GM21717 (cell line): ENCODE results near the gene UGT1A10.
"Not testable (repeated sequence)": the region's sequence is repeated elsewhere in the genome, so short reads cannot be mapped to it uniquely, and the experiment has no call there.

Experiments used
- ATAC-seq: cut with Tn5 transposase; IDR thresholded peaks from one replicate; pipeline ENCODE4 v1.9.1; 2021; ENCODE audit warnings: mild to moderate bottlenecking, moderate library complexity; ENCODE audit not compliant: unreplicated experiment

Gene UGT1A10

GRCh38 chr2:233736868-233737653 lies 100.8 kb downstream of the UGT1A10 start:
- ATAC-seq, result not testable (repeated sequence)

DNA sequence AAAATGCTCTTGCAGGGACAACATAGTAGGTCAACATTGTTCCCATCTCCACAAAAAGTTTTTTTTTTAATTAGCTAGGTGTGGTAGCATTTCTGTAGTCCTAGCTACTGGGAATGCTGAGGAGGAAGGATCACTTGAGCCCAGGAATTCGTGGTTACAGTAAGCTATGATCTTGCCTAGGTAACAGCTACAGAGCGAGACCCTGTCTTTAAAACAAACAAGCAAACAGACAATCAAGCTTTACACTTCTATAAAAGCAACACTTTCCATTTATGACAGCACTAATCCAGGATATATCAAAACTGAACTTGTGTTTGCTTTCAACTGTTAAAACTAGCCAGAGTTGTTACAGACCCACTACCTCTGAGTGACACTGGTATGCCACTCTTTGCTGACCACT lies 104.6 kb downstream of the UGT1A10 start:
- no peak for ATAC-seq

- ATAC-seq, result no peak
These were observed 107.4 kb downstream of the UGT1A10 start for GRCh38 chr2:233743464-233744259.

DNA sequence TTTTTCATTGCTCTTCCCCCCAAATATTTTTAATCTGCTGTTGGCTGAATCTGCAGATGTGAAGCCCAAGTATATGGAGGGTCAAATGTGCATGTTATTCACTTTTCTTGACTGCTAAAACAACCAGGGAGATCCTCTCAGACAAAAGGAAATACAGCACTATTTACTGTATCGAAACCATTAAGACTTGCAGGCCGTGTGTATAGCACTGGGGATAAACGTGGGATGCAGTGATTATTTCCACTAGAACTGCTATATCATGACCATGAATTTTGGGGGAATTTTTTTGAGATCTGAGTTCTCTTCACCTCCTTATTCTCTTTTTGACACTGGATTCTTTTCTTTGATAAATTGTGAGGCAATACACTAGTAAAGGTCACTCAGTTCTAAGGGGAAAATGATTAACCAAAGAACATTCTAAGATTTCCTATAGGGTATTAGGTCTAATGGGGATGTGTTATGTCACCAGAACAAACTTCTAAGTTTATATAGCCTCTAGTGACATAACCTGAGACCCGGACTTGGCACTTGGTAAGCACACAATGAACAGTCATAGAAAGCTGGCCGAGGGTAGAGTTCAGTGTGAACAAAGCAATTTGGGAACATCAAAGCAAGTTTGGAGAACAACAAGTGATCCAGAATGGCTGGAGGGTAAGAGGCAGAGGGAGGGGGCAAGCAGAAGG lies 109.0 kb downstream of the UGT1A10 start:
- no peak for ATAC-seq

DNA sequence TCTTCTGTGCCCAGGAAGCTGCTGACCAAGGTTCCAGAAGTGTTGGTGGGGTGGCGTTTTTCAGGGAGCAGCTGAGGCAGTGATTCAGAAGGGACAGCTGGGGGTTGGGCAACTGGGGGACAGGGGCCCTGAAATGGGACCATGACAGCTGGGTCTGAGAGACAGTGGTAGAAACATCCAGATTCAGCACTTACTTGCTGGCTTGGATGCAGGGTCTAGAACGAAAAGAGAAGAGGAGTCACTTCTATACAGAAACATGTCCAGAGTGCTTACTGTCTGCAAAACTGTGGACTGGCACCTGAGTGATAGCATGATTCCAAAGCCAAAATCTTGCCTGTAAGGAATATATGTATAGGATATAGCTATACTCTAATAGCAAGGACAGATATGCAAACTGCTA lies 109.6 kb downstream of the UGT1A10 start:
- not testable (repeated sequence) for ATAC-seq

GRCh38 chr2:233746475-233747282 lies 110.4 kb downstream of the UGT1A10 start:
- ATAC-seq, result no peak

DNA sequence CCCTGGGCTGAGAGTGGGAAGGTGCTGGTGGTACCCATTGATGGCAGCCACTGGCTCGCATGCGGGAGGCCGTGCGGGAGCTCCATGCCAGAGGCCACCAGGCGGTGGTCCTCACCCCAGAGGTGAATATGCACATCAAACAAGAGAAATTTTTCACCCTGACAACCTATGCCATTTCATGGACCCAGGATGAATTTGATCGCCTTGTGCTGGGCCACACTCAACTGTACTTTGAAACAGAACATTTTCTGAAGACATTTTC lies 111.0 kb downstream of the UGT1A10 start:
- ATAC-seq, result no peak

DNA sequence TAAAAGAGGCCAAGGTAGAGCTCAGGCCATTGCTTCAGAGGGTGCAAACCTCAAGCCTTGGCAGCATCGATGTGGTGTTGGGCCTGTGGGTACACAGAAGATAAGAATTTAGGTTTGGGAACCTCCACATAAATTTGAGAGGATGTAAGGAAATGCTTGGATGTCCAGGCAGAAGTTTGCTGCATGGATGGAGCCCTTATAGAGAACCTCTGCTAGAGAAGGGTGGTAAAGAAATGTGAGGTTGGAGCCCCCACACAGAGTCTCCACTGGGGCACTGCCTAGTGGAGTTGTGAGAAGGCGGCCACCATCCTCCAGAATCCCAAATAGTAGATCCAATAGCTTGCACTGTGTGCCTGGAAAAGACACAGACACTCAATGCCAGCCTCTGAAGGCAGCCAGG lies 114.4 kb downstream of the UGT1A10 start:
- not testable (repeated sequence) for ATAC-seq

GRCh38 chr2:233751212-233752009 lies 115.2 kb downstream of the UGT1A10 start:
- not testable (repeated sequence) for ATAC-seq

DNA sequence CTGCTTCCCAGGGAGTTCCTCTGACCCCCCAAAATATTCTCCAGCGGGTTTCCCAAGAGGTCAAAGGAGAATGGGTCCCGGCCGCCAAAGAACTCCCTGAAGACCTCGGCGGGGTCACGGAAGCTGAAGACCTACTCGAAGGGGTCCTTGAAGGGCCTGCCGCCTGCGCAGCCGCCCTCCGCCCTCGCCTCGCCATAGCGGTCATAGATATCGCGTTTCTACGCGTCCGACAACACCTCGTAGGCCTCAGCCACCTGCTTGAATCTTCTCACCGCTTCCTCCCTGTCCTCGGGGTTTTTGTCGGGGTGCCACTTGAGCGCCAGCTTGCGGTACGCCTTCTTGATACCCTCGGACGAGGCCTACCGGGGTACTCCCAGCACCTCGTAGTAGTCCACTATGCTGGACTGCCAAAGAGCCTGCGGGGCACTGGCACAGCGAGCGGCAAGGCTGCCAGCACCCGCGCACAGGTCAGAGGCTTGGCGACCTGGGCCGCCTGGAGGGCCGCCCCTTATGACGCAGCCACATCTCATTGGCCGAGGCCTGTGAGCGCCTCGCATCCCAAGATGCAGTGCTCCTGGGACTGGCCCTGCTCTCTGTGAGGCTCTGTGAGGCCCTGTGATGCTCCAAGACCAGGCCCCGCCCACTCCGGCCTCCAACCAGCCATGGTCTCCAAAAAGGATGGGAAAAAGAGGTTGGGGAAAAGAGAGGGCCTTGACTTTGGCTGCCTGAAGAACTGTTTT lies 118.8 kb downstream of the UGT1A10 start:
- ATAC-seq, result no peak

GRCh38 chr2:233756429-233757081 lies 120.3 kb downstream of the UGT1A10 start:
- no peak for ATAC-seq

DNA sequence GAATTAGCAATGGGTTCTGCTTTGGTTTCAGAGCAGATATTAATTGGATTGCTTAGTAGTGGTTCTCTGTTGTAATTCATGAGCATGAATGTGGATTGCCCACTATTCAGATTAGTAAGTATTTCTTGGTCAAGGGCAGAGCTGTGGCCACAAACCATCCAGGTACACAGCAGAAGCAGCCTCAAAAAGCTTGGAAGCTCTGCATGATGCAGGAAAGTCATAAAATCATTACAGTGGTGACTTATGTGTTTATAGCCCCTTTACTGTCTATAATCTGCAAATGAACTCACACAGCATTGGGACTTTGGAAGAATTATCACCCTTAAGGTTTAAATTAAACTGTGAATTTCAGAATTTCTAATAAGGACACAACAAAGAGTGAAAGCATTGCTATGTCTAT lies 121.9 kb downstream of the UGT1A10 start:
- no peak for ATAC-seq

GRCh38 chr2:233758849-233759248 lies 122.6 kb downstream of the UGT1A10 start:
- no peak for ATAC-seq

DNA sequence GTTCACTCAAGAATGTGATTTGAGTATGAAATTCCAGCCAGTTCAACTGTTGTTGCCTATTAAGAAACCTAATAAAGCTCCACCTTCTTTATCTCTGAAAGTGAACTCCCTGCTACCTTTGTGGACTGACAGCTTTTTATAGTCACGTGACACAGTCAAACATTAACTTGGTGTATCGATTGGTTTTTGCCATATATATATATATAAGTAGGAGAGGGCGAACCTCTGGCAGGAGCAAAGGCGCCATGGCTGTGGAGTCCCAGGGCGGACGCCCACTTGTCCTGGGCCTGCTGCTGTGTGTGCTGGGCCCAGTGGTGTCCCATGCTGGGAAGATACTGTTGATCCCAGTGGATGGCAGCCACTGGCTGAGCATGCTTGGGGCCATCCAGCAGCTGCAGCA lies 123.8 kb downstream of the UGT1A10 start, which contains the start of gene UGT1A1:
TSS of gene UGT1A1 (plus strand) at position 228 of the 400 bp plus-strand sequence. CDS start at position 246, 18 bp downstream.
- ATAC-seq, result no peak

- no peak for ATAC-seq
These were observed 125.0 kb downstream of the UGT1A10 start for GRCh38 chr2:233761040-233761769.

GRCh38 chr2:233764264-233764663 lies 128.0 kb downstream of the UGT1A10 start:
- no peak for ATAC-seq

DNA sequence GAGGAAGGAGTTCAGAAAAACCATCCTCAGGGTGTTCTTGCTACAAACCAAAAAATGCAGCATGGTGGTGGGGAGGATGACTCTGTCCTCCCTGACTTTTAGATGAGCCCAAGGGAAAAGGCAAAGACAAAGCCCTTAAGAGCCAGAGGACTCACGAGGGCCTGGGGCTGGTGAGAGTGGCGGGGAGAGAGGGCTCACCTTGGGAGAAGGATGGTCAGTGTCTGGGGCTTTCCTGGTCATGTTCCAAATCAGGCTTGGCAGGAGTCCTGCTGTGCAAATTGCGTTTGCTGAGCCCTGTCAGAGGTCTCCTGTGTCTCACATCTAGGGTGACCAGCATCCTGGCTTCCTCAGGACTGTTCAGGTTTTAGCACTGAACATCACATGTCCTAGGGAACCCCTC lies 128.5 kb downstream of the UGT1A10 start:
- no peak for ATAC-seq

- no peak for ATAC-seq
These were observed 130.2 kb downstream of the UGT1A10 start for GRCh38 chr2:233766416-233766815.
